OCI-LY1 (cell line): ENCODE data around the gene THOC2.
"Not testable (repeated sequence)": the region's sequence is repeated elsewhere in the genome, so short reads cannot be mapped to it uniquely, and the experiment has no call there.

Experiments
- H2AFZ ChIP-seq: fragments of 200-600 bp; sonication (generic), shearing (Covaris generic); 2 replicates; pipeline ENCODE4 v1.6.0; 2014; ENCODE audit warnings: antibody characterized with exemption, mild to moderate bottlenecking, low read length
- H3F3A ChIP-seq: fragments of 200-600 bp; sonication (generic), shearing (Covaris generic); 2 replicates; pipeline ENCODE4 v1.6.0; 2014; ENCODE audit warnings: mild to moderate bottlenecking, antibody characterized with exemption, low read length, moderate library complexity; ENCODE audit not compliant: insufficient read depth
- H3K27ac ChIP-seq: fragments of 200-600 bp; sonication (generic); 2 replicates; pipeline ENCODE4 v1.5.1; 2014; ENCODE audit warnings: low read length, mixed run types, mild to moderate bottlenecking, low read depth; ENCODE audit not compliant: poor library complexity, severe bottlenecking
- H3K27me3 ChIP-seq: fragments of 200-600 bp; sonication (generic); 2 replicates; pipeline ENCODE4 v1.6.0; 2014; ENCODE audit warnings: antibody characterized with exemption, mild to moderate bottlenecking, low read length, moderate library complexity; ENCODE audit not compliant: insufficient read depth
- H3K36me3 ChIP-seq: fragments of 200-600 bp; sonication (generic); 2 replicates; pipeline ENCODE4 v1.6.1; 2014; ENCODE audit warnings: mild to moderate bottlenecking, antibody characterized with exemption, low read length, moderate library complexity, mixed read lengths; ENCODE audit not compliant: insufficient read depth
- H3K4me1 ChIP-seq: fragments of 200-600 bp; sonication (generic); 2 replicates; pipeline ENCODE4 v1.5.1; 2014; ENCODE audit warnings: mild to moderate bottlenecking, low read length, moderate library complexity; ENCODE audit not compliant: insufficient read depth, severe bottlenecking
- H3K4me2 ChIP-seq: fragments of 200-600 bp; sonication (generic), shearing (Covaris generic); 2 replicates; pipeline ENCODE4 v1.6.1; 2014; ENCODE audit warnings: low read length
- H3K4me3 ChIP-seq: fragments of 200-600 bp; sonication (generic); 2 replicates; pipeline ENCODE4 v1.5.1; 2014; ENCODE audit warnings: low read length, low read depth, mild to moderate bottlenecking, mixed read lengths; ENCODE audit not compliant: poor library complexity, severe bottlenecking
- H3K79me2 ChIP-seq: fragments of 200-600 bp; shearing (Covaris generic); 2 replicates; pipeline ENCODE4 v1.6.1; 2016; ENCODE audit warnings: mixed run types, low read length, mixed read lengths; ENCODE audit not compliant: insufficient read depth
- H3K9ac ChIP-seq: fragments of 200-600 bp; sonication (generic), shearing (Covaris generic); 2 replicates; pipeline ENCODE4 v1.6.1; 2014; ENCODE audit warnings: mild to moderate bottlenecking, low read length, mixed read lengths
- H3K9me2 ChIP-seq: fragments of 200-600 bp; sonication (generic), shearing (Covaris generic); 2 replicates; pipeline ENCODE4 v1.6.1; 2014; ENCODE audit warnings: low read depth, mild to moderate bottlenecking, low read length, mixed read lengths
- H3K9me3 ChIP-seq: fragments of 200-600 bp; shearing (Covaris generic); 2 replicates; pipeline ENCODE4 v1.6.1; 2014; ENCODE audit warnings: low read length, mixed read lengths
- H4K20me1 ChIP-seq: fragments of 200-600 bp; sonication (generic), shearing (Covaris generic); 2 replicates; pipeline ENCODE4 v1.6.0; 2016; ENCODE audit warnings: mild to moderate bottlenecking, low read length; ENCODE audit not compliant: insufficient read depth
- CTCF ChIP-seq: fragments of 200-600 bp; sonication (generic), shearing (Covaris generic); IDR thresholded peaks from 2 replicates; pipeline ENCODE4 v1.5.1; 2017; ENCODE audit warnings: mild to moderate bottlenecking, antibody characterized with exemption, low read length, moderate library complexity, mixed read lengths
- EZH2 ChIP-seq: fragments of 200-600 bp; sonication (generic), shearing (Covaris generic); IDR thresholded peaks from 2 replicates; pipeline ENCODE4 v1.8.0; 2017; ENCODE audit warnings: borderline replicate concordance, mixed run types, mild to moderate bottlenecking, antibody characterized with exemption, low read length, moderate library complexity, mixed read lengths

Gene THOC2

GRCh38 chrX:123732670-123733363, at the start of gene THOC2:
TSS of gene THOC2 (minus strand) at chrX:123733052. CDS start at chrX:123733022, 30 bp downstream.
- peaks cover 12% of the 10 kb centered on the region for H3K36me3 ChIP-seq
- TF ChIP-seq CTCF (peak; percentile 7; the same call in 1 of the 2 replicates), EZH2 (no peak)
- no peaks in the 10 kb centered on the region for H3F3A ChIP-seq
- peaks cover 37% of the 10 kb centered on the region for H3K4me1 ChIP-seq
- H3K27me3 ChIP-seq: no peaks in the 10 kb centered on the region
- peaks cover 49% of the 10 kb centered on the region for H3K79me2 ChIP-seq
- peak within 1 kb of the TSS; percentile 81 for H3K4me2 ChIP-seq
- H2AFZ ChIP-seq: no peak within 1 kb of the TSS
- H3K9me2 ChIP-seq: no peaks in the 10 kb centered on the region
- no peaks in the 10 kb centered on the region for H3K9me3 ChIP-seq
- H3K9ac ChIP-seq: peak within 1 kb of the TSS; percentile 98
- H4K20me1 ChIP-seq: no peaks in the 10 kb centered on the region
- peak within 1 kb of the TSS; percentile 99 for H3K4me3 ChIP-seq
- peak within 1 kb of the TSS; percentile 64 for H3K27ac ChIP-seq

- H3K9me3 ChIP-seq: not testable (repeated sequence)
Measured at GRCh38 chrX:123781786-123782185, 48.9 kb upstream of the THOC2 start.

GRCh38 chrX:123779908-123780396, 47.1 kb upstream of the THOC2 start:
- H3K9me2 ChIP-seq: no peaks in the 10 kb centered on the region
- no peak overlapping the region for H3K9ac ChIP-seq
- H2AFZ ChIP-seq: no peak overlapping the region
- no peaks in the 10 kb centered on the region for H3F3A ChIP-seq
- H4K20me1 ChIP-seq: no peaks in the 10 kb centered on the region
- peaks cover 4% of the 10 kb centered on the region for H3K4me1 ChIP-seq
- H3K4me3 ChIP-seq: no peak overlapping the region
- H3K27ac ChIP-seq: no peak overlapping the region
- no peaks in the 10 kb centered on the region for H3K27me3 ChIP-seq
- TF ChIP-seq EZH2: no peak
- no peak for TF ChIP-seq CTCF
- no peaks in the 10 kb centered on the region for H3K36me3 ChIP-seq
- H3K4me2 ChIP-seq: no peak overlapping the region
- H3K9me3 ChIP-seq: no peaks in the 10 kb centered on the region
- no peaks in the 10 kb centered on the region for H3K79me2 ChIP-seq

More at GRCh38 chrX:123781786-123782185, 48.9 kb upstream of the THOC2 start:
- not testable (repeated sequence) for H3K36me3 ChIP-seq, H3K27ac ChIP-seq, H3K4me2 ChIP-seq, H3K4me3 ChIP-seq, H3K9ac ChIP-seq, H3F3A ChIP-seq, H3K79me2 ChIP-seq, H4K20me1 ChIP-seq, H3K9me2 ChIP-seq, H2AFZ ChIP-seq, H3K27me3 ChIP-seq, H3K4me1 ChIP-seq
